Esophagus muscularis mucosa (tissue), 4 donors: ENCODE results near the gene OR2Z1. TPM values are rescaled to one million over a fixed set of nuclear protein-coding genes. Genes with fewer than 3 reads are reported as not detected.
A peak's percentile ranks its signal among the peaks of the same experiment; 100 is the strongest.
"Not testable (repeated sequence)": the region's sequence is repeated elsewhere in the genome, so short reads cannot be mapped to it uniquely, and the experiment has no call there.

Source experiments
- DNase-seq: peaks from one replicate; pipeline ENCODE4 v3.0.0-alpha.2; 2017; ENCODE audit errors: extremely low spot score
- H3K27ac ChIP-seq, 4 donors: fragments of 200-600 bp; sonication (generic); replicated peaks in 1 of 4; 1 replicate in 3 of 4; 2 replicates in 1 of 4; pipeline ENCODE4 v1.5.1; 2016 to 2019; ENCODE audit warnings: mild to moderate bottlenecking in 1 of 4
- H3K27me3 ChIP-seq, 4 donors: fragments of 200-600 bp; sonication (generic); one replicate each; pipeline versions ENCODE4 v1.5.1 to v1.6.0; 2016 to 2019
- H3K36me3 ChIP-seq, 4 donors: fragments of 200-600 bp; sonication (generic); one replicate each; pipeline ENCODE4 v1.5.1; 2016 to 2019
- H3K4me1 ChIP-seq, 4 donors: fragments of 200-600 bp; sonication (generic); one replicate each; pipeline ENCODE4 v1.5.1; 2016 to 2019
- H3K4me3 ChIP-seq, 4 donors: fragments of 200-600 bp; sonication (generic); 1 replicate in 2 of 4; 2 replicates in 2 of 4; pipeline ENCODE4 v1.5.1; 2016 to 2019; ENCODE audit warnings: mild to moderate bottlenecking in 4 of 4, moderate library complexity in 1 of 4
- H3K9me3 ChIP-seq, 4 donors: fragments of 200-600 bp; sonication (generic); 1 replicate in 3 of 4; 2 replicates in 1 of 4; pipeline ENCODE4 v1.5.1; 2016 to 2019
- EP300 ChIP-seq: sonication (generic); formaldehyde crosslinking; IDR thresholded peaks from one replicate; pipeline ENCODE4 v1.6.1; 2017; ENCODE audit warnings: antibody characterized with exemption
- POLR2A ChIP-seq: fragments of 450-650 bp; IDR thresholded peaks from one replicate; pipeline ENCODE4 v1.6.1; 2017; ENCODE audit warnings: antibody characterized with exemption, moderate library complexity, mild to moderate bottlenecking, low read depth
- POLR2AphosphoS5 ChIP-seq, 2 donors: sonication (generic); formaldehyde crosslinking; IDR thresholded peaks; one replicate each; pipeline ENCODE4 v1.6.1; 2017; ENCODE audit warnings: antibody characterized with exemption in 2 of 2
- WGBS: methylation state at CpG from one replicate; pipeline ENCODE4 v1.1.5; 2018; 5-methylcytosine and 5-hydroxymethylcytosine counted together
- intact Hi-C: fragments of 100-400 bp; cut with DNase I; formaldehyde crosslinking; loops from one replicate; pipeline ENCODE4 v1.15.1; 2023
- total RNA-seq, 4 donors: library from RNA; depleted of rRNA; stranded (reverse); fragments of >200 nt; gene quantifications; one replicate each; pipeline versions ENCODE4 v1.1.0 to v1.2.1, GENCODE V29; 2016
- TF ChIP-seq, protein P1 (sequence below), 3 experiments: fragments of 200-600 bp in 2 of 3; fragments of 450-650 bp in 1 of 3; sonication (generic) in 2 of 3; IDR thresholded peaks; one replicate each; pipeline ENCODE4 v1.5.1; 2017 to 2019; ENCODE audit warnings: antibody characterized with exemption in 3 of 3, mild to moderate bottlenecking in 2 of 3, moderate library complexity in 1 of 3

OR2Z1 gene
- total RNA-seq, 4 donors from 2014 or later = not detected

DNA sequence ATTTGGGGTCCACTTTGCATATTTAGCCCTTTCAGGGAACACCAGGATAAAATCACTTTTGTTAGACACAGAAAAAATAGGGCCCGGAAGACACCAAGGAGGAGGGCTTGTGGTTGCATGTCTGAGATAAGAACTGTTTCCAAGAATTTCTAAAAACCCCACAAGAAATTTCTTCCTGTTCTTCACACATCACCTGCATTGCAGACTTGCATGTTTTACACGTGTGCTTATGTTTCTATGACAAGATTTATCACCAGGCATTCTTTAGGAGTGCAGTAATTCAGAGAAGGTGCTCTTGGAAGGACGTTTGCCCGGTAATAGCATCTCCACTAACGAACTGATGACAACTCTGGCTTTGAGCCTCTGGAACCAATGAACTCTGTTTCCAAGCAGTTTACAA, 15.7 kb upstream of the OR2Z1 start:
- intact Hi-C loops = no loop called here
- 22% methylated on average over 5 of the region's 5 CpGs for WGBS
- Histone ChIP-seq H3K36me3 (no peaks in the 10 kb centered on the region), H3K27me3 (peaks cover 0 to 30% (median 0%) of the 10 kb centered on the region in 4 donors), H3K4me3 (no peak overlapping the region), H3K9me3 (no peaks in the 10 kb centered on the region), H3K27ac (no peak overlapping the region), H3K4me1 (no peaks in the 10 kb centered on the region)
- TF ChIP-seq POLR2A (no peak), EP300 (no peak), POLR2AphosphoS5 (IDR thresholded peaks at IDR 0.05) (no peak)
- TF ChIP-seq, protein P1, sequence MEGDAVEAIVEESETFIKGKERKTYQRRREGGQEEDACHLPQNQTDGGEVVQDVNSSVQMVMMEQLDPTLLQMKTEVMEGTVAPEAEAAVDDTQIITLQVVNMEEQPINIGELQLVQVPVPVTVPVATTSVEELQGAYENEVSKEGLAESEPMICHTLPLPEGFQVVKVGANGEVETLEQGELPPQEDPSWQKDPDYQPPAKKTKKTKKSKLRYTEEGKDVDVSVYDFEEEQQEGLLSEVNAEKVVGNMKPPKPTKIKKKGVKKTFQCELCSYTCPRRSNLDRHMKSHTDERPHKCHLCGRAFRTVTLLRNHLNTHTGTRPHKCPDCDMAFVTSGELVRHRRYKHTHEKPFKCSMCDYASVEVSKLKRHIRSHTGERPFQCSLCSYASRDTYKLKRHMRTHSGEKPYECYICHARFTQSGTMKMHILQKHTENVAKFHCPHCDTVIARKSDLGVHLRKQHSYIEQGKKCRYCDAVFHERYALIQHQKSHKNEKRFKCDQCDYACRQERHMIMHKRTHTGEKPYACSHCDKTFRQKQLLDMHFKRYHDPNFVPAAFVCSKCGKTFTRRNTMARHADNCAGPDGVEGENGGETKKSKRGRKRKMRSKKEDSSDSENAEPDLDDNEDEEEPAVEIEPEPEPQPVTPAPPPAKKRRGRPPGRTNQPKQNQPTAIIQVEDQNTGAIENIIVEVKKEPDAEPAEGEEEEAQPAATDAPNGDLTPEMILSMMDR (IDR thresholded peaks at IDR 0.05) = no peak
- no peak for DNase-seq

DNA sequence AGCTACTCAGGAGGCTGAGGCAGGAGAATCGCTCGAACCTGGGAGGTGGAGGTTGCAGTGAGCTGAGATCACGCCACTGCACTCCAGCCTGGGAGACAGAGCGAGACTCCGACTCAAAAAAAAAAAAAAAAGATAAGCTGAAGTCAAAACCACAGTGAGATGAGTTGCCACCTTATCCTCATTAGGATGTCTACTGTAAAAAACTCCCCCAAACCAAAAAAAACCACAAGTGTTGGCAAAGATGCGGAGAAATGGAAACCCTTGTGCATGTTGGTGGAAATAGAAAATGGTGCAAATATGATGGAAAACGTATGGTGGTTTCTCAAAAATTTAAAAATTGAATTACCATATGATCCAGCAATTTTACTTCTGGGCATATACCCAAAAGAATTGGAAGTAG, 11.1 kb upstream of the OR2Z1 start:
- DNase-seq, intact Hi-C loops: not testable (repeated sequence)
- 86% methylated on average over 7 of the region's 7 CpGs for WGBS

DNA sequence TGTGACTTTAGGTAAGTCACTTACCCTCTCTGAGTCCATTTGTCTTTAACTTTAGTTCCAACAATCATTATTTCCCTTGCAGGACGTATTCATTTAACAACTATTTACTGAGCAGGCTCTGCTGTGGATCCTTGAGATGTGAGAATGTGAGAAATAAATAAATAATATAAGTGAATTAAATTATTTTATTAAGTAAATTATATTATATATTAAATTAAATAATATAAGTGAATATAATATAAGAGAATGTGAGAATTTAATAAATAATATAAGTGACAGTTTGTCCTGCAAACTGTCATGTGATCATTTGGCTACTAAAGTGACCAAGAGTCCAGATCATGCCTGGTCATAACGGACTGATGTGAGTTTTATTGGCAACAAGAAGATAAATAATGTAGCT, 598 bp downstream of the OR2Z1 start:
- 52% methylated on average over 2 of the region's 2 CpGs for WGBS
- no peaks in the 10 kb centered on the region for H3K4me1 ChIP-seq
- TF ChIP-seq, protein P1 (IDR thresholded peaks at IDR 0.05) = no peak
- TF ChIP-seq POLR2AphosphoS5 (IDR thresholded peaks at IDR 0.05) (no peak), POLR2A (no peak), EP300 (no peak)
- no peak overlapping the region for H3K4me3 ChIP-seq
- DNase-seq = no peak
- intact Hi-C loops = no loop called here
- H3K36me3 ChIP-seq = no peaks in the 10 kb centered on the region
- H3K27me3 ChIP-seq = peaks cover 0 to 26% (median 0%) of the 10 kb centered on the region in 4 donors
- H3K27ac ChIP-seq = no peak overlapping the region
- no peaks in the 10 kb centered on the region for H3K9me3 ChIP-seq

More for the DNA sequence above, 11.1 kb upstream of the OR2Z1 start:
- H3K27ac ChIP-seq, H3K27me3 ChIP-seq, H3K36me3 ChIP-seq, H3K4me3 ChIP-seq, H3K4me1 ChIP-seq: not testable (repeated sequence)
- peaks cover 0 to 15% (median 12%) of the 10 kb centered on the region in 4 donors for H3K9me3 ChIP-seq

DNA sequence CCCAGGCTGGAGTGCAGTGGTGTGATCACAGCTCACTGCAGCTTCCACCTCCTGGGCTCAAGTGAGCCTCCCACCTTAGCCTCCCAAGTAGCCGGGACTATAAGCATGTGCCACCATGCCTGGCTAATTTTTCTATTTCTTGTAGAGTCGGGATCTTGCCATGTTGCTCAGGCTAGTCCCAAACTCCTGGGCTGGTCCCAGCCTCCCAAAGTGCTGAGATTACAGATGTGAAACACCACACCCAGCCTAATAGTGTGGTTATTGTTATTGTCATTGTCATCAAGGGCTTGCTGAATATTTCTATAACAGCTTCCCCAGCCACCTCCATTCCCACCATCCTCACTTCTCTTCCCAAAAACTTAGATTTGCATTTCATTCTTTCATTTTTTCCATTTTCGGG, 2.8 kb downstream of the OR2Z1 start:
- H3K27ac ChIP-seq = no peak overlapping the region
- no peaks in the 10 kb centered on the region for H3K9me3 ChIP-seq
- no peaks in the 10 kb centered on the region for H3K36me3 ChIP-seq
- no peaks in the 10 kb centered on the region for H3K4me1 ChIP-seq
- peak; percentile 66 for DNase-seq
- TF ChIP-seq POLR2AphosphoS5 (IDR thresholded peaks at IDR 0.05) = no peak
- TF ChIP-seq, protein P1 (IDR thresholded peaks at IDR 0.05) = no peak
- no peak for TF ChIP-seq POLR2A
- no peak overlapping the region for H3K4me3 ChIP-seq
- intact Hi-C loops = no loop called here
- peaks cover 0 to 26% (median 0%) of the 10 kb centered on the region in 4 donors for H3K27me3 ChIP-seq
- WGBS = 69% methylated on average over 3 of the region's 3 CpGs

DNA sequence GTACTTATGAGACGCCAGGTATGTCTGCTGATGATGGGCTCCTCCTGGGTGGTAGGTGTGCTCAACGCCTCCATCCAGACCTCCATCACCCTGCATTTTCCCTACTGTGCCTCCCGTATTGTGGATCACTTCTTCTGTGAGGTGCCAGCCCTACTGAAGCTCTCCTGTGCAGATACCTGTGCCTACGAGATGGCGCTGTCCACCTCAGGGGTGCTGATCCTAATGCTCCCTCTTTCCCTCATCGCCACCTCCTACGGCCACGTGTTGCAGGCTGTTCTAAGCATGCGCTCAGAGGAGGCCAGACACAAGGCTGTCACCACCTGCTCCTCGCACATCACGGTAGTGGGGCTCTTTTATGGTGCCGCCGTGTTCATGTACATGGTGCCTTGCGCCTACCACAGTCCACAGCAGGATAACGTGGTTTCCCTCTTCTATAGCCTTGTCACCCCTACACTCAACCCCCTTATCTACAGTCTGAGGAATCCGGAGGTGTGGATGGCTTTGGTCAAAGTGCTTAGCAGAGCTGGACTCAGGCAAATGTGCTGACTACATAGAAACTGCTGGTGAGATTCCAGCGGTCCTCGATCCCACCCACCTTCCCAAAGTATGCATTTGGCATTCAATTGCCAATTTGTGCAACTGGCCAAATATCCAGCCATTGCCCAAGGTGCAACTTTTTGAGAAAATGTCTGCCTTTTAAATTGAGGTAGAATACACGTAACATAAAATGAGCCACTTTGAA, 10.2 kb downstream of the OR2Z1 start:
- Histone ChIP-seq H3K36me3 (no peaks in the 10 kb centered on the region), H3K4me1 (no peaks in the 10 kb centered on the region), H3K27ac (no peak overlapping the region), H3K9me3 (no peaks in the 10 kb centered on the region), H3K27me3 (peaks cover 0 to 22% (median 0%) of the 10 kb centered on the region in 4 donors), H3K4me3 (no peak overlapping the region)
- DNase-seq = no peak
- TF ChIP-seq, protein P1 (IDR thresholded peaks at IDR 0.05) = no peak
- TF ChIP-seq POLR2A = no peak
- TF ChIP-seq EP300 = no peak
- TF ChIP-seq POLR2AphosphoS5 (IDR thresholded peaks at IDR 0.05) = no peak
- intact Hi-C loops = no loop called here
- WGBS = 58% methylated on average over 19 of the region's 19 CpGs
